GM21528 (cell line): ENCODE results near the gene SAMSN1.
A peak's percentile ranks its signal among the peaks of the same experiment; 100 is the strongest.

Experiments used
- ATAC-seq: cut with Tn5 transposase; IDR thresholded peaks from one replicate; pipeline ENCODE4 v1.9.1; 2021; ENCODE audit warnings: mild to moderate bottlenecking, moderate library complexity; ENCODE audit not compliant: unreplicated experiment, low FRiP score

SAMSN1 gene

GRCh38 chr21:14545906-14546480, at the start of gene SAMSN1:
TSS of gene SAMSN1 (minus strand) at chr21:14546315. CDS start at chr21:14546261, 54 bp downstream.
- ATAC-seq = peak; percentile 71

GRCh38 chr21:14595449-14595848, 49.3 kb upstream of the SAMSN1 start:
- no peak for ATAC-seq

- no peak for ATAC-seq
These were observed 48.9 kb upstream of the SAMSN1 start for GRCh38 chr21:14594967-14595366.

- no peak for ATAC-seq
These were observed 47.1 kb upstream of the SAMSN1 start for GRCh38 chr21:14593230-14593629.

GRCh38 chr21:14592296-14593000, 46.3 kb upstream of the SAMSN1 start:
- no peak for ATAC-seq

- ATAC-seq = no peak
These were observed 45.8 kb upstream of the SAMSN1 start for GRCh38 chr21:14591882-14592281.

GRCh38 chr21:14591377-14591776, 45.3 kb upstream of the SAMSN1 start:
- ATAC-seq = no peak

- peak; percentile 74 for ATAC-seq
These were observed 43.9 kb upstream of the SAMSN1 start for GRCh38 chr21:14589855-14590563.

- ATAC-seq = no peak
These were observed 41.2 kb upstream of the SAMSN1 start for GRCh38 chr21:14587266-14587665.

GRCh38 chr21:14585122-14585521, 39.0 kb upstream of the SAMSN1 start:
- ATAC-seq = no peak

- no peak for ATAC-seq
These were observed 38.4 kb upstream of the SAMSN1 start for GRCh38 chr21:14584357-14585095.

- ATAC-seq = no peak
These were observed 37.6 kb upstream of the SAMSN1 start for GRCh38 chr21:14583629-14584255.

- no peak for ATAC-seq
These were observed 37.0 kb upstream of the SAMSN1 start for GRCh38 chr21:14582934-14583628.

GRCh38 chr21:14581902-14582457, 35.9 kb upstream of the SAMSN1 start:
- ATAC-seq = no peak

GRCh38 chr21:14573244-14573643, 27.1 kb upstream of the SAMSN1 start:
- no peak for ATAC-seq

GRCh38 chr21:14572204-14572780, 26.2 kb upstream of the SAMSN1 start:
- no peak for ATAC-seq

GRCh38 chr21:14569868-14570267, 23.8 kb upstream of the SAMSN1 start:
- no peak for ATAC-seq

- ATAC-seq = no peak
These were observed 23.0 kb upstream of the SAMSN1 start for GRCh38 chr21:14569026-14569621.
